ENCODE results near the gene CLDN10.

The CLDN10 gene

DNA sequence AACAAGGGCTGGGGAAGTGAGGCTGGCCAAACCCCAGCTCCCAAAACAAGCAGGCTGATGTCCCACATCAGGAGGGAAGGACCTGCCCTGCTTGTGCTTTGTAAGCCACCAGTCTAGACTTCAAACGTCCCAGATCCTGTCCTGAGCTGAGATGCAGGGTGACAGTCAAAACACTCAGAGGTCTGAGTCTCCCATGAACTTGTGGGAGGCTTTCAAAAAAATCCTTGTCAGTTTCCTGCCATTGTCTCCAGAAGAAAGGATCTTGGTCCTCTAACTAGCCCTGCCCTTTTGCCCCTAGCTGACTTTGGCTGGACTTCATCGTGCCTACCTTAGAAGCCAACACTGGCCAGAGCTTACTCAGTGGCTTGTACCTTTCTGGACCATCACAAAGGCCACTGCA is 48.7 kb downstream of the CLDN10 start:
- Mint-ChIP-seq H3K4me1 (ENCODE audit: low read depth) (no peaks in the 10 kb centered on the region), H3K4me3 (no peak overlapping the region), H3K36me3 (no peaks in the 10 kb centered on the region), H3K27ac (no peak overlapping the region), H3K27me3 (peaks cover 18% of the 10 kb centered on the region), H3K9me3 (ENCODE audit: low read depth) (no peaks in the 10 kb centered on the region)

DNA sequence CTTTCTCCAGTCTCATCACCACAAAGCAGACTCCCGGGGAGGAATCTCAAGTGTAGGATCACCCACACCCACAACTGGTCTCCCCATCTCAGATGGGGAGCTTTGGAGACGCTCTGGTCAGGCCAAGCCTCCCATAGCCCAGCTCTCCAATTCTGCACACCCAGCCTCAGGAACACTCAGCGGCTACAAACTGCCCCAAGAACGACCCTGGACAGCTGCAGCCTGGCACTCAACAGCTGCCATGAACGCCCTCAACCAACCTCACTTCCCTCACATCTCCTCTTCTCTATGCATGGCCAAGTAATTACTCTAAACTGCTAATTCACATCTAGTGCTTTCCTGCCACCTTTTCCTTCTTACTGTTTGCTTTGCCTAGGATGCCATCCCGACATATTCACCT is 49.4 kb downstream of the CLDN10 start:
- H3K9me3 Mint-ChIP-seq (ENCODE audit: low read depth) = no peaks in the 10 kb centered on the region
- H3K36me3 Mint-ChIP-seq = no peaks in the 10 kb centered on the region
- no peak overlapping the region for H3K4me3 Mint-ChIP-seq
- no peaks in the 10 kb centered on the region for H3K4me1 Mint-ChIP-seq (ENCODE audit: low read depth)
- no peak overlapping the region for H3K27ac Mint-ChIP-seq
- peaks cover 18% of the 10 kb centered on the region for H3K27me3 Mint-ChIP-seq

DNA sequence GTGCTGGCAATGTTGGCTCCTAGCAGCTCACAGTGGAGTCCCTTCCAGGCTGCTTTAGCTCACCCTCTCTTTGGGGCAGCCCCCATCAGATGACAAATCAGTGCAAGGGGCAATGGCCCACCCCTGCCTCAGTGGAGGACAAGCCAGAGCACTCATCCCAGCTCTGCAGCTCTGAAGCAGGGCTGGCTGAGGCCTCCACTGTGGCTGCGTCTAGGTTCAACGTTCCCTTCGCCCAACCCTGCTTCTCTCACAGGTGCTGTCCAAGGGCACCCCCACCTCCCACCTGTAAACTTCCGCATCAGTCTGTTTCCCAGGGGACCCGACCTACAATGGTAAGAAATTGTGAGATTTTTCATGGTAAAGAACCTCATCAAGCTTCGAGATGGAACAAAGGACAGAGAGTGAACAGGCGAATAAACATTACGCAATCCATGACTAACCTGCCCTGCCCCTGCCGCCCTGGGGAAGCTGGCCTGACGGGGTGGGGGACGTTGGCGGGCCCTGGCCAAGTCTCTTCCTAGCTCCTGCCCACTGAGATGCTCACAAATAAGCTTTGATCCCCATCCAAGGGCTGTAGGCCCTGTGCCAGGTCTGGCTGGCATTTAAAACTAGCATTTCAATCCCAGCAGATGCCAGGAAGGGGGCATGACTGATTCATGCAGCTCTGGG is 51.5 kb downstream of the CLDN10 start:
- no peaks in the 10 kb centered on the region for H3K4me1 Mint-ChIP-seq (ENCODE audit: low read depth)
- no peaks in the 10 kb centered on the region for H3K36me3 Mint-ChIP-seq
- H3K27me3 Mint-ChIP-seq = peaks cover 11% of the 10 kb centered on the region
- no peak overlapping the region for H3K27ac Mint-ChIP-seq
- no peak overlapping the region for H3K4me3 Mint-ChIP-seq
- H3K9me3 Mint-ChIP-seq (ENCODE audit: low read depth) = no peaks in the 10 kb centered on the region

DNA sequence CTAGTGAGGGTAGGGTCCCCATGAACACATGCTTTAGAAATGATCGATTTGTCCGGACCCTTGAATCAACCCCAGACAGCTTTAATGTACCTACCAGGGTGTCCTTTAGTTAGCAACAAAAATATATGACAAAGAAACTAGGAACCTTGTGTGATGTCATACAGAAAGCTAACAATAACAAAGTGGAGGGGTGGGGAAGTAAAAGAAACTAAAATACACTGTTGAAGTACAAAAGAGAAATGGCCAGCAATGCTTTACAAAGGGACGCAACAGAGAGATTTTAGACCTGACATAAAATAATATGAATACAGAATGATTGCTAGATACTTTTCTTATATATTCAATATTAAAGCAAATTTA is 52.0 kb downstream of the CLDN10 start:
- no peak overlapping the region for H3K27ac Mint-ChIP-seq

DNA sequence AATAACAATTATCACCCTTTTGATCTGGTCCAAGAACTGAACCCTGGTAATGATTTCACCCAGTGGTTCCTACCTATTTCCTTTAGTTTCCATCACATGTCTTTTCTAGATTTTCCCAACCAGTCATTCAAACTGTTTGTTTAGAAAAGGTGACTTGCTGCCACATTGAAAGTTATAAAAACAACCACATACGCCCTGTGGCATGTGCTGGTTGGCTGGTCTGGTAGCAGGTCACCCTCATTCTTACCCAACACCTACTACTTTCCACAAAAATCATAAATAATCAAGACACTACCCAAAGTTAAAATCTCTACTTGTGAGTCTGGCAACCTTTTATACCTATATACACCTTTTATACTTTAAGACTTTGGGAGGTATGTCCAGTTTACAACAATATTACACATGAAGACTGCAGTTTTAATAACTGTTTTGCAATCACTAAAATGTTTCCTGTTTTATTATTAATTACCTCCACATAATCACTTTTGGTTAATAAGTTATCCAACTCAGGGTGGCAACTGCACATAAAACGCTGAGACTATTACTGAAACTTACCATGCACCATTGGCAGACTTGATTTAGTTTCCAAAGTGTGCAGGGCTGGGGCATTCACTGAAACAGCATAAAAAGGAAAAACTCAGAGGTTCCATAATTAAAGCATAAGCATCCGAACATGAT is 53.1 kb downstream of the CLDN10 start:
- Mint-ChIP-seq H3K4me1 (ENCODE audit: low read depth) (no peaks in the 10 kb centered on the region), H3K27me3 (peaks cover 11% of the 10 kb centered on the region), H3K27ac (no peak overlapping the region), H3K4me3 (no peak overlapping the region), H3K9me3 (ENCODE audit: low read depth) (no peaks in the 10 kb centered on the region), H3K36me3 (no peaks in the 10 kb centered on the region)

More for the DNA sequence above, 52.0 kb downstream of the CLDN10 start:
- no peaks in the 10 kb centered on the region for H3K36me3 Mint-ChIP-seq
- H3K9me3 Mint-ChIP-seq (ENCODE audit: low read depth) = no peaks in the 10 kb centered on the region
- no peak overlapping the region for H3K4me3 Mint-ChIP-seq
- peaks cover 11% of the 10 kb centered on the region for H3K27me3 Mint-ChIP-seq
- no peaks in the 10 kb centered on the region for H3K4me1 Mint-ChIP-seq (ENCODE audit: low read depth)

DNA sequence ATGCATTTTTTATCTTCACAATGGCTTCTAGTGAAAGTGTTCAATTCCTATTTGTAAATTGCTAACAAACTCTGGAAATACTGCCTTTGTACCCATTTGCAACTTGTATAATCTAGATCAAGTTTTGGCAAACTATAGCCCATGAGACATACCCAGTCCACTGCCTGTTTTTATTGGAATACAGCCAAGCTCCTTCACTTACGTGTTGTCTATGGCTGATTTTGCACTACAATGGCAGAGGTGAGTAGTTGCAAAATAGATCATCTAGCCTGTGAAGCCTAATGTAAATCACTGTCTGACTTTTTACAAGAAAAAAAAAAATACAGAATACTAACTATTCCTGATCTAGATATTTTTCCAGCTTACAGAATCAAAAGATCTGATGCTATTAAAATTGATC is 54.8 kb downstream of the CLDN10 start:
- no peak overlapping the region for H3K27ac Mint-ChIP-seq
- H3K27me3 Mint-ChIP-seq = peaks cover under 1% of the 10 kb centered on the region
- no peaks in the 10 kb centered on the region for H3K9me3 Mint-ChIP-seq (ENCODE audit: low read depth)
- H3K4me1 Mint-ChIP-seq (ENCODE audit: low read depth) = no peaks in the 10 kb centered on the region
- no peak overlapping the region for H3K4me3 Mint-ChIP-seq
- no peaks in the 10 kb centered on the region for H3K36me3 Mint-ChIP-seq

DNA sequence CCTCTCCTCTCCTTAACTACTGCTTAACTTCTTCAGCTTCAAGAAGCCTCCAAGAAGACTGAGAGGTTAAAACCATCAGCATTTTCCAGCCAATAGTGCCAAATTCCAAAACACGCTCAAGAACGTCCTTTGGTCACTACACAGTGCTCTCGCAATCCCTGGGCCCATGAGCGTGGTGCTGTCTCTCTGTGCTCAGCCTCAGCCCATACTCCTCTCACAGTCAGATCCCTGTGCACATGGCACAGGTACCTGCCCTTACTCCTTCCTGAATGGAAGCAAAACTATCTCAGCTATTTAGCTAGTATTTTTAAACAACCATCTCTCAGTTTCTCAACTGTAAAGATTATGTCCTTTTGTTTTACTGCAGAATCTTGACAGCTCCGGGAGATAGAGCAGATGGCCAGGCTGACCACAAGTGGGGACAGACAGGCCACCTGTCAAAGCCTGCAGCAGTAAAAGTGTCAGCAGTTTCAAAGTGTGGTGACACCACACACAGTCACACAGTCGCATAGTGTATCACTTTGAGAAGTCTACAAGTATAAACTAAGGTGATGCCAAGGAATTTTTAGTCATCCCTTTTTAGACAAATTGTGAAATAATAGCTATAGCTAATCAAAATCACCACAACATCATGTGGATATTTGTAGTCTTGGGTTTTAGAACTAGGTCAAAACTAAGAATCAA is 56.3 kb downstream of the CLDN10 start:
- Mint-ChIP-seq H3K27ac (no peak overlapping the region), H3K4me1 (ENCODE audit: low read depth) (no peaks in the 10 kb centered on the region), H3K36me3 (no peaks in the 10 kb centered on the region), H3K4me3 (no peak overlapping the region), H3K9me3 (ENCODE audit: low read depth) (no peaks in the 10 kb centered on the region), H3K27me3 (peaks cover 2% of the 10 kb centered on the region)

DNA sequence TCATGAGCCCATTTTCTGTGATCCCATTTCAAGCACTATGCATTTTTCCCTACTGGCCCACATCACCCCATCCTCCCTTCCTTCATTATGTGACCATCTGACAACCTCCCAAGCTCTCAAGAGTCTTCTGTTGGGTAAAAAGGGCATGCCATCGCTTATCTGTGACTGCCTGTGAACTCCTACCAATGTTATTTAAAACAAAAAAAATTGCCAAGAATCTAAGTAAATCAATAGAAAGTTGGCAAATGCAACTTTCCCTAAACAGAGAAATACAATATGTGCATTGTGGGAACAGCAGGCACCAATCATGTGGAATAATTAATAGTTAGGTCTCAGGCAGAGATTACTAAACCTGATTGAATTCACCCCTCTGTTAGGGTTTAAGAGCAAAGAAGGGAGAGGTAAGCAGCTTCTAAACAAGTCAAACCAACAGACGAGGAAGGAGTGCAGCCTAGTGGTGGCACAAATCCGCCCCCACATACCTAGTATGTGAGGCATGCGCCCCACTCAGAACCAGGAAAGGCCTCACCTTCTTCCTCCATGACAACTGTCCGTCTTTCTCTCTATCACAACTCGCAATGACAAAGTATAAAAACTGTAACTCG is 62.2 kb downstream of the CLDN10 start:
- H3K27ac Mint-ChIP-seq = no peak overlapping the region
- peaks cover 3% of the 10 kb centered on the region for H3K27me3 Mint-ChIP-seq
- H3K9me3 Mint-ChIP-seq (ENCODE audit: low read depth) = no peaks in the 10 kb centered on the region
- no peaks in the 10 kb centered on the region for H3K4me1 Mint-ChIP-seq (ENCODE audit: low read depth)
- no peaks in the 10 kb centered on the region for H3K36me3 Mint-ChIP-seq
- H3K4me3 Mint-ChIP-seq = no peak overlapping the region

DNA sequence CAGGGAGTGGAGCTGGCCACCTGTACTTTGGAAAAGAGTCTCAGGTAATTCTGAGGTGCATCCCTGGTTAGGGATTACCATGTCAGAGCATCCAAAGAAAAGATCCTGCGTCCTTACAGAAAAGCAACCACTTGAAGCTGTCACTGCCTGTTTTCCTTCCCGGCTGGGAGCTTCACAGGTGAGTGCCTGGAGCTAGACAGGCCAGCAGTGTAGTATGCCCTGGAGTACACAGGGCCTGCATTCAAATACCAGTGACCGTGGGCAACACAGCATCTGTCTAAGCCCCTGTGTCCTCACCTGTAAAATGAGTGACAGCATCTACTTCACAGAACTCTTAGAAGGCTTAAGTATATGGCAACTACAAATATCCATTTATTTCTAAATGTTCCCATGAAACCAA is 63.0 kb downstream of the CLDN10 start:
- Mint-ChIP-seq H3K27ac (no peak overlapping the region), H3K36me3 (no peaks in the 10 kb centered on the region), H3K27me3 (peaks cover 3% of the 10 kb centered on the region), H3K4me1 (ENCODE audit: low read depth) (no peaks in the 10 kb centered on the region), H3K9me3 (ENCODE audit: low read depth) (no peaks in the 10 kb centered on the region), H3K4me3 (no peak overlapping the region)

DNA sequence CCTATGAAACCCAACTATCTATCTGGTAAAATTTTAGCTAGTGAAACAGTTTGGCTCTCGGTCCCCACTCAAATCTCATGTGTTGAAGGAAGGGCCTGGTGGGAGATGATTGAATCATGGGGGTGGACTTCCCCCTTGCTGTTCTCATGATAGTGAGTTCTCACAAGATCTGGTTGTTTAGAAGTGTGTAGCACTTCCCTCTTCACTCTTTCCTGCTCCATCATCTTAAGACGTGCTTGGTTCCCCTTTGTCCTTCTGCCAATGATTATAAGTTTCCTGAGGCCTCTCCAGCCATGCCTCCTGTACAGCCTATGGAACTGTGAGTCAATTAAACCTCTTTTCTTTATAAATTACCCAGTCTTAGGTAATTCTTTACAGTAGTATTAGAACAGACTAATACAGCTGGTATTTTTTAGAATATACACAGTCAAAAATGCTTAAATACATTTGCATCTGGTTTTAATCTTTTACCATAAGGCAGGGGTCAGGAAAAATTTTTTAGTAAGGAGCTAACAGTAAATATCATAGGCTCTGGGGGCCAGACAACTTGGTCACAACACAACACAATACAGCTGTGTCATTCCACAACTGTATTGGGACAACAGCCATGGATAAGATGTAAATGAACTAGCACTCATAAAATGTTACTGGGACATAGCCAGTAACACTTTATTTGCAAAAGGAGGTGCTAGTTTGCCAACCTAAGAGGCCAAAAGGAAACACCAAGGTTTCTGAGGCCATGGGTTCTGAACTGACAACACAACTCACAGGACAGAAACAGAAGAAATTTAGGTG is 67.7 kb downstream of the CLDN10 start:
- Mint-ChIP-seq H3K36me3 (no peaks in the 10 kb centered on the region), H3K4me1 (ENCODE audit: low read depth) (no peaks in the 10 kb centered on the region), H3K4me3 (no peak overlapping the region), H3K27ac (no peak overlapping the region), H3K9me3 (ENCODE audit: low read depth) (no peaks in the 10 kb centered on the region), H3K27me3 (peaks cover 3% of the 10 kb centered on the region)

DNA sequence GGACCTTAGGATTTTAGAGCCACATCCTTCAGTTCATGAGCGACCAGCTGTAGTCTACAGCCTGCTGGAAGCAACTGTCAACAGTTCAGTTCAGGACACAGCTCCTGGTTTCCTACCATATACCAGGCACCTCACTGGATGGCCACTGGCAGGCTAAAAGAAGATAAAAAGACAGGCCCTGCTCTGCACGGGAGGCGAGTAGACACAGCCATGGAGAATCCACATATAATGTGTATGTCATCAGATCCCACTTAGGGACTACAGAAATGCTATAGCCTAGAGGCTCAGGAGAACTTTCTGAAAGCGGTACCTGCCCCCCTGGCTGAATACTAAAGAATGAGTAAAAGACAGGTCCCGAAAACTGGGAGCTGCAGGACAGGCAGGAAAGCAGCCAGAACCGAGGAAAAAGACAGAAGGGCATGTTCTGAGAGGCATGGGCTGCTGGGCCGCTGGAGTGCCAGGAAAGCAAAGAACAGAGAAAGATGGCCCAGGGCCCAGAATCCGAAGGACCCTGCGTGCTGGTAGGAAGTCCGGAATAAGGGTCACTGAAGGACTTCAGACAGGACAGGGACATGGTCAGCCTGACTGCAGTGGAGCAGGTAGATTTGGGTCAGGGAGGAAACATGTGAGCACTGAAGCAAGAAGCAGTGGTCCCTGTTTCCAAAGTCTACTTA is 68.4 kb downstream of the CLDN10 start:
- no peaks in the 10 kb centered on the region for H3K36me3 Mint-ChIP-seq
- no peaks in the 10 kb centered on the region for H3K9me3 Mint-ChIP-seq (ENCODE audit: low read depth)
- no peak overlapping the region for H3K27ac Mint-ChIP-seq
- no peak overlapping the region for H3K4me3 Mint-ChIP-seq
- H3K27me3 Mint-ChIP-seq = peaks cover 6% of the 10 kb centered on the region
- H3K4me1 Mint-ChIP-seq (ENCODE audit: low read depth) = no peaks in the 10 kb centered on the region

DNA sequence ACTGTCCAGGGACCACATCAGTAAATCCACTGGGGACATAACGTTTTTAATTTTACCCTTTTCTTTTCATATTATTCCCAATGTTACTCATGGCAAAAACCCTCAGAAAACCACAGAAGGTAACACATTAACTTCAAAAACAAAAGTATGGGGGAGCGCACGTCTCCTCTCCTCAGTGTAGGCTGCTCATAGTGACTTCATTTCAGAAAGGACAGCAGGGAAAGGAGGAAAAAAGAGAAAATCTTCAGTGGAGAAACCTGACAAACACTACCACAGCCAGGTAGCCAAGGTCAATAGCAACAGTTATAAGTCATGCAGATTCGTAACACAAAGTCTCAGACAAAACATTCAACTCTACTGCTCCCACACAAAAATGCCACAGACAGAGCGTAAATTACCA is 70.6 kb downstream of the CLDN10 start:
- Mint-ChIP-seq H3K4me1 (ENCODE audit: low read depth) (no peaks in the 10 kb centered on the region), H3K27ac (no peak overlapping the region), H3K36me3 (no peaks in the 10 kb centered on the region), H3K27me3 (peaks cover 6% of the 10 kb centered on the region), H3K4me3 (no peak overlapping the region), H3K9me3 (ENCODE audit: low read depth) (no peaks in the 10 kb centered on the region)

DNA sequence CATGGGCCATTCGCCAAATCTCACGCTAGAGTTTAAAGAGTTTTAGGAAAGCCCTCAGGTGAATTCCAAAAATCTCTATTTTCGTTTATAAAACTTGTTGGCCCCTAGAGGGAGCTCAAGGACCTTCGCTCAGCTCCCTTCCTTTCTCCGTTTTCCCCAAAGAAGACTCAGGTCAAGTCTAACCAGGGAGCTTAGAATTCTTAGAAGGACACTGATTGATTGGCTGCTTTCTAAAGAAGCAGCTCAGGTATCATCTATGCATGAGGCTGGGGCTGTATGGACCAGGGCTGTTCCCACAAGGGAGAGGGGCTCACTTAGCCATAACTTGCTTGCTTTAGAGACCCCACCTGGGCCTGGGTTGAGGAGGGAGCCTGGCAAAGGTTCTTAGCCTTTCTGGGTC is 71.5 kb downstream of the CLDN10 start:
- peaks cover 6% of the 10 kb centered on the region for H3K27me3 Mint-ChIP-seq
- no peaks in the 10 kb centered on the region for H3K36me3 Mint-ChIP-seq
- H3K4me3 Mint-ChIP-seq = no peak overlapping the region
- no peaks in the 10 kb centered on the region for H3K9me3 Mint-ChIP-seq (ENCODE audit: low read depth)
- no peaks in the 10 kb centered on the region for H3K4me1 Mint-ChIP-seq (ENCODE audit: low read depth)
- H3K27ac Mint-ChIP-seq = no peak overlapping the region

DNA sequence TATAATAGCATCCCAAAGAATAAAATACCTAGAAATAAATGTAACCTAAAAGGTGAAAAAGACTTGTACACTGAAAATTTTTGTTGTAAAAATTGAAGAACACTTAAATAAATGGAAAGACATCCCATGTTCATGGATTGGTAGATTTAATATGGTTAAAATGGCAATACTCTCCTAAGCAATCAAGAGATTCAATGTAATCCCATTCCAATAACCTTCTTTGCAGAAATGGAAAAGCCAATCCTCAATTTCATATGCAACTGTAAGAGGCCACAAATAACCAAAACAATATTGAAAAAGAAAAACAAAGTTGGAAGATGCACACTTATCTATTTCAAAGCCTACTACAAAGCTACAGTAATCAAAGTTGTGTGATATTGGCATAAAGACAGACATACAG is 74.2 kb downstream of the CLDN10 start:
- Mint-ChIP-seq H3K9me3 (ENCODE audit: low read depth) (no peaks in the 10 kb centered on the region), H3K36me3 (no peaks in the 10 kb centered on the region), H3K4me1 (ENCODE audit: low read depth) (no peaks in the 10 kb centered on the region), H3K27ac (no peak overlapping the region), H3K4me3 (no peak overlapping the region), H3K27me3 (peaks cover 11% of the 10 kb centered on the region)

Measured in activated naive CD8-positive, alpha-beta T cell (primary cell).